Stimulated activated CD4-positive, alpha-beta T cell treated with anti-CD3 and anti-CD28 coated beads, Interleukin-15, amount 100 ng/mL, for 1 hour (primary cell): ENCODE results near the gene TTC21A.

ENCODE experiments used
- DNase-seq, 2 donors: peaks; one replicate each; pipeline ENCODE4 v3.0.0-alpha.2; 2020; ENCODE audit warnings: low read depth in 1 of 2, low spot score in 1 of 2

TTC21A gene

GRCh38 chr3:39137435-39137936, 30.0 kb downstream of the TTC21A start:
- no peak for DNase-seq

GRCh38 chr3:39137991-39138803, 30.7 kb downstream of the TTC21A start:
- DNase-seq = no peak

- no peak for DNase-seq
These were observed 31.4 kb downstream of the TTC21A start for GRCh38 chr3:39138804-39139415.

- no peak for DNase-seq
These were observed 32.0 kb downstream of the TTC21A start for GRCh38 chr3:39139442-39139841.

- DNase-seq = no peak
These were observed 33.0 kb downstream of the TTC21A start for GRCh38 chr3:39140341-39140971.

- DNase-seq = no peak
These were observed 33.9 kb downstream of the TTC21A start for GRCh38 chr3:39141171-39141995.

- no peak for DNase-seq
These were observed 34.6 kb downstream of the TTC21A start for GRCh38 chr3:39142067-39142466.

- DNase-seq = no peak
These were observed 35.8 kb downstream of the TTC21A start for GRCh38 chr3:39143051-39143885.

GRCh38 chr3:39144095-39144747, 36.7 kb downstream of the TTC21A start:
- no peak for DNase-seq

- DNase-seq = no peak
These were observed 37.4 kb downstream of the TTC21A start for GRCh38 chr3:39144748-39145380.

GRCh38 chr3:39146083-39146501, 38.6 kb downstream of the TTC21A start:
- DNase-seq = no peak

- DNase-seq = peak in 1 of 2 donors; percentile 56
These were observed 39.4 kb downstream of the TTC21A start for GRCh38 chr3:39146611-39147591.

GRCh38 chr3:39147711-39148434, 40.4 kb downstream of the TTC21A start:
- no peak for DNase-seq

GRCh38 chr3:39148435-39149058, 41.1 kb downstream of the TTC21A start:
- no peak for DNase-seq

- no peak for DNase-seq
These were observed 41.6 kb downstream of the TTC21A start for GRCh38 chr3:39149059-39149455.

- no peak for DNase-seq
These were observed 42.1 kb downstream of the TTC21A start for GRCh38 chr3:39149498-39150147.
